Liver (tissue), 3 donors: ENCODE measurements around the gene PKHD1.

Experiments used
- CTCF ChIP-seq: fragments of 150-350 bp; IDR thresholded peaks from 2 replicates; pipeline ENCODE4 v1.5.1; 2017; ENCODE audit warnings: improper control_type of control experiment, low read depth, low read length; ENCODE audit not compliant: missing input control
- EGR1 ChIP-seq, 2 donors: IDR thresholded peaks; 2 replicates each; pipeline ENCODE4 v1.6.1; 2016 to 2018; ENCODE audit warnings: antibody characterized with exemption in 2 of 2, low read depth in 2 of 2
- GABPA ChIP-seq, 2 donors: IDR thresholded peaks in 1 of 2; conservative IDR thresholded peaks in 1 of 2; 2 replicates each; pipeline ENCODE4 v1.6.1; 2016; ENCODE audit warnings: antibody characterized with exemption in 2 of 2, mild to moderate bottlenecking in 1 of 2, moderate library complexity in 1 of 2
- HNF4A ChIP-seq, 2 donors: conservative IDR thresholded peaks; 2 replicates each; pipeline ENCODE4 v1.6.1; 2016; ENCODE audit warnings: antibody characterized with exemption in 2 of 2, mild to moderate bottlenecking in 2 of 2
- JUND ChIP-seq, 2 donors: IDR thresholded peaks; 2 replicates each; pipeline ENCODE4 v1.6.1; 2016; ENCODE audit warnings: antibody characterized with exemption in 2 of 2
- NR2F2 ChIP-seq: IDR thresholded peaks from 2 replicates; pipeline ENCODE4 v1.6.1; 2016; ENCODE audit warnings: antibody characterized with exemption
- RAD21 ChIP-seq, 2 donors: IDR thresholded peaks; 2 replicates each; pipeline ENCODE4 v1.6.1; 2016; ENCODE audit warnings: antibody characterized with exemption in 2 of 2, mild to moderate bottlenecking in 2 of 2
- TF ChIP-seq, protein P1 (sequence below): IDR thresholded peaks from 2 replicates; pipeline ENCODE4 v1.6.1; 2016; ENCODE audit warnings: antibody characterized with exemption, mild to moderate bottlenecking
- donor health status: healthy.
- donor health status: healthy.

GRCh38 chr6:52089758-52090348 lies 2.4 kb upstream of the PKHD1 start:
- TF ChIP-seq NR2F2 (no peak), CTCF (no peak), HNF4A (conservative IDR thresholded peaks at IDR 0.05) (peak; percentile 62 to 67), GABPA (IDR thresholded peaks at IDR 0.05 in 1 of 2, conservative IDR thresholded peaks at IDR 0.05 in 1 of 2) (no peak), EGR1 (IDR thresholded peaks at IDR 0.05; ENCODE audit: low read depth in 2 of 2) (peak in 1 of 2 donors; percentile 48), RAD21 (IDR thresholded peaks at IDR 0.05) (no peak), JUND (IDR thresholded peaks at IDR 0.05) (no peak)
- TF ChIP-seq, protein P1, sequence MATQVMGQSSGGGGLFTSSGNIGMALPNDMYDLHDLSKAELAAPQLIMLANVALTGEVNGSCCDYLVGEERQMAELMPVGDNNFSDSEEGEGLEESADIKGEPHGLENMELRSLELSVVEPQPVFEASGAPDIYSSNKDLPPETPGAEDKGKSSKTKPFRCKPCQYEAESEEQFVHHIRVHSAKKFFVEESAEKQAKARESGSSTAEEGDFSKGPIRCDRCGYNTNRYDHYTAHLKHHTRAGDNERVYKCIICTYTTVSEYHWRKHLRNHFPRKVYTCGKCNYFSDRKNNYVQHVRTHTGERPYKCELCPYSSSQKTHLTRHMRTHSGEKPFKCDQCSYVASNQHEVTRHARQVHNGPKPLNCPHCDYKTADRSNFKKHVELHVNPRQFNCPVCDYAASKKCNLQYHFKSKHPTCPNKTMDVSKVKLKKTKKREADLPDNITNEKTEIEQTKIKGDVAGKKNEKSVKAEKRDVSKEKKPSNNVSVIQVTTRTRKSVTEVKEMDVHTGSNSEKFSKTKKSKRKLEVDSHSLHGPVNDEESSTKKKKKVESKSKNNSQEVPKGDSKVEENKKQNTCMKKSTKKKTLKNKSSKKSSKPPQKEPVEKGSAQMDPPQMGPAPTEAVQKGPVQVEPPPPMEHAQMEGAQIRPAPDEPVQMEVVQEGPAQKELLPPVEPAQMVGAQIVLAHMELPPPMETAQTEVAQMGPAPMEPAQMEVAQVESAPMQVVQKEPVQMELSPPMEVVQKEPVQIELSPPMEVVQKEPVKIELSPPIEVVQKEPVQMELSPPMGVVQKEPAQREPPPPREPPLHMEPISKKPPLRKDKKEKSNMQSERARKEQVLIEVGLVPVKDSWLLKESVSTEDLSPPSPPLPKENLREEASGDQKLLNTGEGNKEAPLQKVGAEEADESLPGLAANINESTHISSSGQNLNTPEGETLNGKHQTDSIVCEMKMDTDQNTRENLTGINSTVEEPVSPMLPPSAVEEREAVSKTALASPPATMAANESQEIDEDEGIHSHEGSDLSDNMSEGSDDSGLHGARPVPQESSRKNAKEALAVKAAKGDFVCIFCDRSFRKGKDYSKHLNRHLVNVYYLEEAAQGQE: no peak
